ENCODE data around the gene TULP3. TPM values are rescaled to one million over a fixed set of nuclear protein-coding genes. Genes with fewer than 3 reads are reported as not detected.

The TULP3 gene
- total RNA-seq, 1 donor from 2014 or later = 7.0 TPM

- peaks cover 2% of the 10 kb centered on the region for H3K9me3 Mint-ChIP-seq
- no peaks in the 10 kb centered on the region for H3K27me3 Mint-ChIP-seq
- intact Hi-C loops (cut with micrococcal nuclease) = no loop called here
- no peaks in the 10 kb centered on the region for H3K4me1 Mint-ChIP-seq
- TF ChIP-seq, protein P1, sequence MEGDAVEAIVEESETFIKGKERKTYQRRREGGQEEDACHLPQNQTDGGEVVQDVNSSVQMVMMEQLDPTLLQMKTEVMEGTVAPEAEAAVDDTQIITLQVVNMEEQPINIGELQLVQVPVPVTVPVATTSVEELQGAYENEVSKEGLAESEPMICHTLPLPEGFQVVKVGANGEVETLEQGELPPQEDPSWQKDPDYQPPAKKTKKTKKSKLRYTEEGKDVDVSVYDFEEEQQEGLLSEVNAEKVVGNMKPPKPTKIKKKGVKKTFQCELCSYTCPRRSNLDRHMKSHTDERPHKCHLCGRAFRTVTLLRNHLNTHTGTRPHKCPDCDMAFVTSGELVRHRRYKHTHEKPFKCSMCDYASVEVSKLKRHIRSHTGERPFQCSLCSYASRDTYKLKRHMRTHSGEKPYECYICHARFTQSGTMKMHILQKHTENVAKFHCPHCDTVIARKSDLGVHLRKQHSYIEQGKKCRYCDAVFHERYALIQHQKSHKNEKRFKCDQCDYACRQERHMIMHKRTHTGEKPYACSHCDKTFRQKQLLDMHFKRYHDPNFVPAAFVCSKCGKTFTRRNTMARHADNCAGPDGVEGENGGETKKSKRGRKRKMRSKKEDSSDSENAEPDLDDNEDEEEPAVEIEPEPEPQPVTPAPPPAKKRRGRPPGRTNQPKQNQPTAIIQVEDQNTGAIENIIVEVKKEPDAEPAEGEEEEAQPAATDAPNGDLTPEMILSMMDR (IDR thresholded peaks at IDR 0.05) = no peak
- no peak overlapping the region for H3K4me3 Mint-ChIP-seq
- H3K36me3 Mint-ChIP-seq (ENCODE audit: low read depth) = no peaks in the 10 kb centered on the region
- DNase-seq = no peak
- H3K27ac Mint-ChIP-seq = no peak overlapping the region
- no peak for ATAC-seq (ENCODE audit: low read depth)
- CTCF ChIA-PET = no interaction called here
- POLR2A ChIA-PET = no interaction called here
Measured at GRCh38 chr12:2984698-2985097, 94.0 kb downstream of the TULP3 start.

GRCh38 chr12:2986876-2987275, 96.2 kb downstream of the TULP3 start:
- CTCF ChIA-PET = no interaction called here
- POLR2A ChIA-PET = no interaction called here
- no peak overlapping the region for H3K4me3 Mint-ChIP-seq
- H3K27me3 Mint-ChIP-seq = no peaks in the 10 kb centered on the region
- H3K4me1 Mint-ChIP-seq = no peaks in the 10 kb centered on the region
- TF ChIP-seq, protein P1 (IDR thresholded peaks at IDR 0.05) = no peak
- H3K27ac Mint-ChIP-seq = no peak overlapping the region
- H3K36me3 Mint-ChIP-seq (ENCODE audit: low read depth) = no peaks in the 10 kb centered on the region
- no peak for DNase-seq
- intact Hi-C loops (cut with micrococcal nuclease) = no loop called here
- H3K9me3 Mint-ChIP-seq = peaks cover 6% of the 10 kb centered on the region
- ATAC-seq (ENCODE audit: low read depth) = no peak

DNA sequence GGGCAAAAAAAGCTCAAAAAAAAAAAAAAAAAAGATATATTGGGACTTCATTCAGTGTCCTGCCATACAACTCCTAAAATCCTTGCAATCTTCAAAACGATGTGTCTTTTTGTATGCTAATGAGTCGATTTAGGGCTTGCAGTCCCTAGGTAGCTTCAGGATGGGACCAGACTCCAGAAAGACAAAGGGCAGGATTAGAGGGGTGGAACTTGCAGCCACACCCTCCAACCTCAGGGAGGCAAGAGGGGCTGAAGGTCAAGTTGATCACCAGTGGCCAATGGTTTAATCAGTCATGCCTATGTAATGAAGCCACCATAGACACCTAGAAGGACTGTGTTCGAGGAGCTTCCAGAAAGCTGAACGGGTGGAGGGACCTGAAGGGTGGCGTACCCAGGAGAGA, 97.8 kb downstream of the TULP3 start:
- Mint-ChIP-seq H3K4me1 (no peaks in the 10 kb centered on the region), H3K27ac (no peak overlapping the region), H3K36me3 (ENCODE audit: low read depth) (no peaks in the 10 kb centered on the region), H3K9me3 (peaks cover 6% of the 10 kb centered on the region), H3K4me3 (no peak overlapping the region), H3K27me3 (no peaks in the 10 kb centered on the region)
- POLR2A ChIA-PET = no interaction called here
- CTCF ChIA-PET = no interaction called here
- ATAC-seq (ENCODE audit: low read depth) (no peak), DNase-seq (no peak)
- intact Hi-C loops (cut with micrococcal nuclease) = no loop called here
- TF ChIP-seq, protein P1 (IDR thresholded peaks at IDR 0.05) = no peak

Other genes with a start within 250 kb of the TULP3 start
- gene FKBP4, start 95.9 kb upstream of the TULP3 start, total RNA-seq = 90.5 and 94.7 TPM in 2 replicates
- gene ITFG2, start 78.2 kb upstream of the TULP3 start, total RNA-seq = 90.1 and 90.6 TPM in 2 replicates
- not detected in 2 replicates for gene NRIP2, start 55.9 kb upstream of the TULP3 start, total RNA-seq
- not detected in 2 replicates for gene TEX52, start 33.9 kb upstream of the TULP3 start, total RNA-seq
- gene FOXM1, start 13.7 kb upstream of the TULP3 start, total RNA-seq = 1.8 and 2.8 TPM in 2 replicates
- gene RHNO1, start 13.7 kb upstream of the TULP3 start, total RNA-seq = 12.4 and 14.4 TPM in 2 replicates
- gene TEAD4, start 68.5 kb downstream of the TULP3 start, total RNA-seq = 0.27 TPM in 1 of 2 replicates, not detected in the other
- 0.20 and 0.54 TPM in 2 replicates for gene TSPAN9, start 186.5 kb downstream of the TULP3 start, total RNA-seq

Measured in activated B cell treated with CpG ODN at 0.5 μM for 24 hours (primary cell).